ENCODE data around the gene C21orf58. TPM values are rescaled to one million over a fixed set of nuclear protein-coding genes. Genes with fewer than 3 reads are reported as not detected.
A peak's percentile ranks its signal among the peaks of the same experiment; 100 is the strongest.
"Not testable (repeated sequence)": the region's sequence is repeated elsewhere in the genome, so short reads cannot be mapped to it uniquely, and the experiment has no call there.

The C21orf58 gene
- total RNA-seq, 1 donor = 5.6 TPM

DNA sequence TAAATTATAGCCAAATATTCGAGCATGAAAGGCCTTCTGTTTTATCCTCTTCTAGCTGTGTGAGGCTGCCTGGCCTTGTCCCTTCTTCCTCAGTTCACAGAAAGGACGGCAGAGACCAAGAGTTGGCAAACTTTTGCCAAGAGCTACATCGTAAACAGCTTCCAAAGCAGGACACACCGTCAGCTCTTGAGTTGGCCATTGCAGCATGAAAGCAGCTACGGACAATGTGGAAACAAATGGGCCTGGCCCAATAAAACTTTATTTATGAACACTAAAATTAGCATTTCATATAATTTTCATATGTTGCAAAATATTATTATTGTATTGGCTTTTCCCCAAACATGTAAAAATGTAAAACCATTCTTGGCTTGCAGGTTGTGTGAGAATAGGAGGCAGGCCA lies 10.7 kb downstream of the C21orf58 start:
- DNase-seq (ENCODE audit: low read depth) = no peak
- TF ChIP-seq, protein P1, sequence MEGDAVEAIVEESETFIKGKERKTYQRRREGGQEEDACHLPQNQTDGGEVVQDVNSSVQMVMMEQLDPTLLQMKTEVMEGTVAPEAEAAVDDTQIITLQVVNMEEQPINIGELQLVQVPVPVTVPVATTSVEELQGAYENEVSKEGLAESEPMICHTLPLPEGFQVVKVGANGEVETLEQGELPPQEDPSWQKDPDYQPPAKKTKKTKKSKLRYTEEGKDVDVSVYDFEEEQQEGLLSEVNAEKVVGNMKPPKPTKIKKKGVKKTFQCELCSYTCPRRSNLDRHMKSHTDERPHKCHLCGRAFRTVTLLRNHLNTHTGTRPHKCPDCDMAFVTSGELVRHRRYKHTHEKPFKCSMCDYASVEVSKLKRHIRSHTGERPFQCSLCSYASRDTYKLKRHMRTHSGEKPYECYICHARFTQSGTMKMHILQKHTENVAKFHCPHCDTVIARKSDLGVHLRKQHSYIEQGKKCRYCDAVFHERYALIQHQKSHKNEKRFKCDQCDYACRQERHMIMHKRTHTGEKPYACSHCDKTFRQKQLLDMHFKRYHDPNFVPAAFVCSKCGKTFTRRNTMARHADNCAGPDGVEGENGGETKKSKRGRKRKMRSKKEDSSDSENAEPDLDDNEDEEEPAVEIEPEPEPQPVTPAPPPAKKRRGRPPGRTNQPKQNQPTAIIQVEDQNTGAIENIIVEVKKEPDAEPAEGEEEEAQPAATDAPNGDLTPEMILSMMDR (IDR thresholded peaks at IDR 0.05; ENCODE audit: insufficient read depth, low read depth, low read length) = no peak
- no peak overlapping the region for H3K4me3 ChIP-seq (ENCODE audit: low read depth, low read length)

DNA sequence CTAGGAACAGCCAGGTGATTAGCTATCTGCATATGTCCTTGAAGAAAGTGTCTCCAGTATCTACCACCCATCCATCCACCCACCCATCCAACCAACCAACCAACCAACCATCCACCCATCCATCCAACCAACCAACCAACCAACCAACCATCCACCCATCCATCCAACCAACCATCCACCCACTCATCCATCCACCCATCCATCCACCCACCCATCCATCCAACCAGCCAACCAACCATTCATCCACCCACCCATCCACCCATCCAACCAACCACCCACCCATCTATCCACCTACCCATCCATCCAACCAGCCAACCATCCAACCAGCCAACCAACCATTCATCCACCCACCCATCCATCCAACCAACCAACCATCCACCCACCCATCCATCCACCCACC lies 12.1 kb downstream of the C21orf58 start:
- TF ChIP-seq, protein P1 (IDR thresholded peaks at IDR 0.05; ENCODE audit: insufficient read depth, low read depth, low read length) = no peak
- H3K4me3 ChIP-seq (ENCODE audit: low read depth, low read length) = no peak overlapping the region
- no peak for DNase-seq (ENCODE audit: low read depth)

DNA sequence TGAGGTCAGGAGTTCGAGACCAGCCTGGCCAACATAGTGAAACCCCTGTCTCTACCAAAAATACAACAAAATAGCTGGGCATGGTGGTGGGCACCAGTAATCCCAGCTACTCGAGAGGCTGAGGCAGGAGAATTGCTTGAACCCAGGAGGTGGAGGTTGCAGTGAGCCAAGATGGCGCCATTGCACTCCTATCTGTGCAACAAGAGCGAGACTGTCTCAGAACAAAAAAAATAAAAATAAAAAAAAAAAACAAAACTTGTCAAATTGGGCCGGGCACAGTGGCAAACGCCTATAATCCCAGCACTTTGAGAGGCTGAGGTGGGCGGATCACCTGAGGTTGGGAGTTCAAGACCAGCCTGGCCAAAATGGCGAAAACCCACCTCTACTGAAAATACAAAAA lies 13.4 kb downstream of the C21orf58 start:
- DNase-seq (ENCODE audit: low read depth); H3K4me3 ChIP-seq (ENCODE audit: low read depth, low read length): not testable (repeated sequence)

DNA sequence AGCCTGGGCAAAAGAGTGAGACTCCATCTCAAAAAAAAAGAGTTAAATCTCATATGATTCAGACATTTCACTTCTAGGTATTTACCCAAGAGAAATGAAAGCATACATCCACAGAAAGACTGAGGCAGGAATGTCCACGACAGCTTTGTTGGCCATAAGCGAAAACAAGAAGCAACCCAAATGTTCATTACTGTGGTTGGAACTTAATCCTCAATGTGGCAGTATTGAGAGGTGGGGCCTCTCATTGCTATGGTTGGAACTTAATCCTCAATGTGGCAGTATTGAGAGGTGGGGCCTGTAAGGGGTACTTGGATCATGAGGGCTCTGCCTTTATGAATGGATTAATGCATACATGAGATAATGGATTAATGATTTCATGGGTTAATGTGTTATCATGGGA lies 15.2 kb downstream of the C21orf58 start:
- TF ChIP-seq, protein P1 (IDR thresholded peaks at IDR 0.05; ENCODE audit: insufficient read depth, low read depth, low read length) = no peak
- no peak for DNase-seq (ENCODE audit: low read depth)

DNA sequence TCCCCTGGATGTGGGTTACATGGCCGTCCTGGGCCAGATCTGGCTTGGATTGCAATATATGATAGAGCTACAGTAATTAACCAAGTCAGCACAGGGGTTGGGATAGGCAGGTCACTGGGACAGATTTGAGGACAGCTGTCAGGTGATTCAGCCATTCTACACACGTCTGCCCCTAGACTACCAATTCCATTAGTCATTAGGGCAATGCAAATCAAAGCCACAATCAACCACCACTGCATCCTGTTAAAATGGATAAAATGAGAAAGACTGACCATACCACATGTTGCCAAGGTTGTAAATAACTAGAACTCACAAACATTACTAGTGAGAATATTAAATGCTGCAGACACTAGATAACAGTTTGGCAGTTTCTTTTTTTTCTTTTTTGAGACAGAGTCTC lies 16.0 kb downstream of the C21orf58 start:
- peak; percentile 39 for DNase-seq (ENCODE audit: low read depth)
- TF ChIP-seq, protein P1 (IDR thresholded peaks at IDR 0.05; ENCODE audit: insufficient read depth, low read depth, low read length) = no peak
- no peak overlapping the region for H3K4me3 ChIP-seq (ENCODE audit: low read depth, low read length)

More for the DNA sequence above, 15.2 kb downstream of the C21orf58 start:
- H3K4me3 ChIP-seq (ENCODE audit: low read depth, low read length) = no peak overlapping the region

DNA sequence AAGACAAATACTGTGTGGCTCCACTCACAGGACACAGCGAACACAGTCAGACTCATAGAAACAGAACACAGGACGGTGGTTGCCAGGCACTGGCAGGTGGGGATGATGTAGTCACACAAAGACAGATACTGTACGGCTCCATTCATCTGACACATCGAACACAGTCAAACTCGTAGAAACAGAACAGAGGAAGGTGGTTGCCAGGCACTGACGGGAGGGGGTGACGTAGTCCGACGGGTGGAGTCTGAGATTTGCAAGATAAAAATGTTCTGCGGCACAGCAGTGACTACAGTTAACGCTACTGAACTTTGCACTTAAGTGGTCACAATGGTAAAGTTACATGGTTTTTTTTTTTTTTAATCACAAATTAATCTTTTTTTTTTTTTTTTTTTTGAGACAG lies 18.7 kb downstream of the C21orf58 start:
- H3K4me3 ChIP-seq (ENCODE audit: low read depth, low read length) = no peak overlapping the region
- DNase-seq (ENCODE audit: low read depth) = no peak
- TF ChIP-seq, protein P1 (IDR thresholded peaks at IDR 0.05; ENCODE audit: insufficient read depth, low read depth, low read length) = no peak

DNA sequence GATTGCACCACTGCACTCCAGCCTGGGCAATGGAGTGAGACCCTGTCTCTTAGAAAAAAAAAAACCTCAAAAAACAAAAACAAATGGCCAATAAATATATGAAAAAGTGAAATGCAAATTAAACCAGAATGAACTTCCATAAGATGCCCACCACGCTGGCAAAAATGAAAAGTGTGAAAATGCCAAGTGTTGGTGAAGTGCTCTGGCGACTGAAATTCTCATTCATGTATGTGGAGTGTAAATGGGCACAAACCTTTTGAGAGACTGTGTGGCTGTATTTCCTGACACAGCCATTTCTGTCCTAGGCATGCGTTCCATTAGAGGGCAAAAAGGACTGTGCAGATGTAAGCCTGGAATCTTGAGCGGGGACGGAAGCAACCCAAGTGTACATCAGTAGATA lies 19.2 kb downstream of the C21orf58 start:
- TF ChIP-seq, protein P1 (IDR thresholded peaks at IDR 0.05; ENCODE audit: insufficient read depth, low read depth, low read length) = no peak
- H3K4me3 ChIP-seq (ENCODE audit: low read depth, low read length) = no peak overlapping the region
- DNase-seq (ENCODE audit: low read depth) = no peak

All from fibroblast of villous mesenchyme (primary cell).